K562 (cell line): Measurements from ENCODE around the gene CPZ. TPM values are rescaled to one million over a fixed set of nuclear protein-coding genes. Genes with fewer than 3 reads are reported as not detected.

ENCODE experiments used
- ATAC-seq: fragments of 200-7000 bp; cut with Tn5 transposase; 3 replicates; pipeline ENCODE4 v1.9.1; 2020; ENCODE audit warnings: moderate library complexity
- BruUV-seq: library from RNA; stranded (reverse); fragments of 400-500 nt; replicated peaks from 2 replicates; lab custom pipeline; 2021; lab: Mats Ljungman, UMichigan
- CTCF ChIA-PET: fragments of 300-600 bp; formaldehyde crosslinking; extraction: SDS; loops from one replicate; lab custom pipeline; 2021; ENCODE audit warnings: low intra/inter-chr PET ratio; lab: Yijun Ruan, JAX
- POLR2A ChIA-PET: fragments of 300-600, 350-650 bp; sonication (Branson Sonifier 250); formaldehyde crosslinking; extraction: SDS; loops from one replicate; lab custom pipeline; 2021; ENCODE audit warnings: antibody characterized with exemption, inconsistent platforms; lab: Yijun Ruan, JAX
- DNase-seq, 4 experiments: peaks; one replicate each; pipeline versions ENCODE4 v3.0.0 to v3.0.0-alpha.2; 2011 to 2018; ENCODE audit warnings: low spot score in 3 of 4, mixed read lengths in 3 of 4; ENCODE audit errors: extremely low read depth in 1 of 4
- FAIRE-seq: peaks from 2 replicates; lab custom pipeline; 2011; peaks lifted over from hg19 to GRCh38; lab: Jason Lieb, UNC
- H2AFZ ChIP-seq: 2 replicates; pipeline ENCODE4 v1.6.0; 2011; ENCODE audit warnings: low read depth, low read length, control low read depth, inconsistent platforms
- H3K27ac ChIP-seq: fragments of 200-600 bp; 3 replicates; pipeline ENCODE4 v1.8.0; 2011; ENCODE audit warnings: low read depth, mild to moderate bottlenecking, control low read depth, inconsistent platforms, low read length, moderate library complexity, mixed read lengths; ENCODE audit errors: extremely low read depth
- H3K27me3 ChIP-seq, 2 experiments: fragments of 300-600 bp in 1 of 2; 2 replicates in 1 of 2; 3 replicates in 1 of 2; pipeline versions ENCODE4 v1.6.0 to v1.8.0; 2011; ENCODE audit warnings: inconsistent platforms in 2 of 2, low read length in 2 of 2, mild to moderate bottlenecking in 1 of 2, mixed read lengths in 1 of 2, moderate library complexity in 1 of 2; ENCODE audit not compliant: control insufficient read depth in 2 of 2, insufficient read depth in 2 of 2
- H3K36me3 ChIP-seq: fragments of 300-600 bp; 3 replicates; pipeline ENCODE4 v1.8.0; 2011; ENCODE audit warnings: mild to moderate bottlenecking, low read length, inconsistent platforms; ENCODE audit not compliant: control insufficient read depth, insufficient read depth
- H3K4me1 ChIP-seq, 2 experiments: fragments of 200-600 bp in 1 of 2; replicated peaks in 1 of 2; 2 replicates in 1 of 2; 3 replicates in 1 of 2; pipeline versions ENCODE4 v1.5.1 to v1.8.0; 2011; ENCODE audit warnings: inconsistent platforms in 2 of 2, low read length in 2 of 2, mild to moderate bottlenecking in 1 of 2, mixed read lengths in 1 of 2, moderate library complexity in 1 of 2; ENCODE audit not compliant: control insufficient read depth in 2 of 2, insufficient read depth in 2 of 2
- H3K4me2 ChIP-seq: 2 replicates; pipeline ENCODE4 v1.6.1; 2011; ENCODE audit warnings: low read length, control low read depth, inconsistent platforms, mixed read lengths; ENCODE audit not compliant: insufficient read depth
- H3K4me3 ChIP-seq: fragments of 200-600 bp; sonication (generic), shearing (Covaris generic); 2 replicates; pipeline ENCODE4 v1.5.1; 2016; ENCODE audit warnings: control low read depth, inconsistent platforms
- H3K79me2 ChIP-seq: fragments of 200-600 bp; 3 replicates; pipeline ENCODE4 v1.8.0; 2011; ENCODE audit warnings: low read length, inconsistent platforms; ENCODE audit not compliant: control insufficient read depth, insufficient read depth
- H3K9ac ChIP-seq, 2 experiments: 2 replicates each; pipeline versions ENCODE4 v1.6.0 to v1.6.1; 2011; ENCODE audit warnings: low read depth in 2 of 2, low read length in 2 of 2, control low read depth in 1 of 2, inconsistent platforms in 1 of 2, mild to moderate bottlenecking in 1 of 2, mixed read lengths in 1 of 2; ENCODE audit not compliant: insufficient read depth in 1 of 2
- H3K9me1 ChIP-seq: one replicate; pipeline ENCODE4 v1.6.0; 2011; ENCODE audit warnings: inconsistent platforms, mild to moderate bottlenecking, low read length, moderate library complexity; ENCODE audit not compliant: control insufficient read depth, insufficient read depth
- H3K9me3 ChIP-seq: replicated peaks from 2 replicates; pipeline ENCODE4 v1.5.1; 2011; ENCODE audit warnings: low read depth, low read length, inconsistent platforms; ENCODE audit not compliant: control insufficient read depth, insufficient read depth
- H4K20me1 ChIP-seq: replicated peaks from 2 replicates; pipeline ENCODE4 v1.6.1; 2011; ENCODE audit warnings: low read length, inconsistent platforms, mixed read lengths; ENCODE audit not compliant: control insufficient read depth, insufficient read depth
- ARID3A ChIP-seq: IDR thresholded peaks from 2 replicates; pipeline ENCODE4 v1.6.1; 2012; ENCODE audit warnings: low read depth, low read length, improper control_type of control experiment, borderline replicate concordance
- EWSR1 ChIP-seq: fragments of 450-650 bp; IDR thresholded peaks from 2 replicates; pipeline ENCODE4 v1.6.1; 2018; ENCODE audit warnings: borderline replicate concordance, mild to moderate bottlenecking, low read depth, moderate library complexity; ENCODE audit not compliant: partially characterized antibody
- MAFF ChIP-seq: IDR thresholded peaks from 2 replicates; pipeline ENCODE4 v1.6.1; 2012; ENCODE audit warnings: low read length, improper control_type of control experiment
- MCM7 ChIP-seq, 2 experiments: fragments of 450-650 bp; IDR thresholded peaks; 2 replicates each; pipeline ENCODE4 v1.6.1; 2016 to 2018
- U2AF2 ChIP-seq: fragments of 200-400 bp; formaldehyde crosslinking; optimal IDR thresholded peaks from 2 replicates; pipeline ENCODE3; 2017; ENCODE audit warnings: low read depth, mild to moderate bottlenecking, low read length
- ZEB2 ChIP-seq: fragments of 450-650 bp; IDR thresholded peaks from 2 replicates; pipeline ENCODE4 v1.6.1; 2016
- ZFP91 ChIP-seq: sonication (generic); formaldehyde crosslinking; IDR thresholded peaks from 2 replicates; pipeline ENCODE4 v1.8.0; 2022; ENCODE audit warnings: mild to moderate bottlenecking, missing genetic modification reagents
- ZNF398 ChIP-seq: fragments of 250-450 bp; sonication (Bioruptor Pico); IDR thresholded peaks from 2 replicates; pipeline ENCODE4 v1.8.0; 2021; ENCODE audit warnings: moderate library complexity, mild to moderate bottlenecking, inconsistent platforms
- WGBS: fragments of 100-300 bp; shearing (Covaris generic); methylation state at CpG from one replicate; pipeline ENCODE4 v1.1.6; 2016; ENCODE audit warnings: low coverage, mixed read lengths; ENCODE audit not compliant: insufficient coverage; ENCODE audit errors: missing lambda C conversion rate; 5-methylcytosine and 5-hydroxymethylcytosine counted together
- in situ Hi-C: fragments of 300-500 bp; cut with MboI; formaldehyde crosslinking; loops from 4 replicates; pipeline ENCODE4 v1.15.0; 2018; ENCODE audit warnings: inconsistent platforms, mixed read lengths
- intact Hi-C: fragments of 100-400 bp; cut with micrococcal nuclease; formaldehyde crosslinking; loops from 2 replicates; pipeline ENCODE4 v1.14.2; 2022
- polyA plus RNA-seq, 8 experiments: library from polyadenylated mRNA; depleted of rRNA in 4 of 8; stranded (reverse) in 5 of 8; unstranded in 3 of 8; fragments of >200 nt; fragmentation: Nextera tagmentation in 2 of 8; fragmentation: Illumina TruSeq in 1 of 8; extraction: Ambion mirVana in 2 of 8; extraction: Trizol in 1 of 8; gene quantifications; 2 replicates each; pipeline versions ENCODE4 v1.2.1 to v1.2.3, GENCODE V29; 2011 to 2014; ENCODE audit warnings: inconsistent platforms in 1 of 8, missing spikeins in 1 of 8
- total RNA-seq, 7 experiments: library from RNA; depleted of rRNA in 6 of 7; stranded (reverse); fragments of >200 nt in 6 of 7; fragmentation: Illumina TruSeq in 2 of 7; extraction: Trizol in 2 of 7; gene quantifications; 2 replicates each; pipeline versions ENCODE4 v1.2.1 to v1.2.3, GENCODE V29; 2011 to 2021; ENCODE audit warnings: low replicate concordance in 1 of 7

CPZ gene
- total and polyA plus RNA-seq, 9 of the 15 experiments (the other 6 are each of a cell fraction or from before 2014, with no cell fraction given), result 0.06 to 2.2 (median 1.2) TPM; not detected in 1

DNA sequence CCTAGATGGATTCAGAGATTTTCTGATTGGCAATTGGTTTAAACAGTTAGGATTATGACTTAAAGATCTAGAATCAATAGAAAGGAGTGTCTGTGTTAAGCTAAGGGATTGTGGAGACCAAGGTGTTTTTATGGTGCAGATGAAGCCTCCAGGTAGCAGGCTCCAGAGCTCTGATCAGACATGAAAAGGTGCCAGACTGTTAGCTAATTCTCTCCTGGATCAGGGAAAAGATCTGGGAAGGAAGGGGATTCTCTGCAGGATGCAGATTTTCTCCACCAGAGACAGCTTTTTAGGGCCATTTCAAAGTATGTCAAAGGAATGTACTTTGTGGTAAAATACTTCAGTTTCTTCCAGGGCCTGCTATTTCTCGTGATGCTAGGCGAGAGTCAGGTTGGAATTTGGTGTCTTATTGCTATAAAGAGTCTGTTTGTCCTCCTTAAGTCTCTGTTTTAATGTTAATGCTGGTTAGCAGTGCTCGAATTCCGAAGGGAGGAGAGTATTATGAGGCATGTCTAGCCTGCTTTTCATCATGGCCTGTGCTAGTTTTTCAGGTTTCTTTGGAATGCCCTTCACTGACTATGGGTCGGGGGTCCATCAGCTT is 24.4 kb upstream of the CPZ start:
- Histone ChIP-seq H3K36me3 (no peaks in the 10 kb centered on the region), H3K9me3 (no peaks in the 10 kb centered on the region), H3K9ac (no peak overlapping the region), H3K9me1 (no peaks in the 10 kb centered on the region), H3K4me1 (no peaks in the 10 kb centered on the region; a peak in 1 of 5 replicates), H3K4me3 (no peak overlapping the region), H3K27ac (no peak overlapping the region), H3K4me2 (no peak overlapping the region), H3K79me2 (no peaks in the 10 kb centered on the region), H2AFZ (no peak overlapping the region), H4K20me1 (no peaks in the 10 kb centered on the region), H3K27me3 (peaks cover 0 to 12% of the 10 kb centered on the region in 2 experiments; a peak in 1 of 5 replicates)
- 3% methylated on average over 5 of the region's 5 CpGs for WGBS
- in situ Hi-C loops (no loop called here), intact Hi-C loops (no loop called here)
- POLR2A ChIA-PET, result interaction anchor here (1.4 kb wide), 1 partner anchor 64 kb away, joined by 3 read pairs; no protein-coding TSS in a partner anchor
- FAIRE-seq (no peak), DNase-seq (no peak), ATAC-seq (no peak)
- TF ChIP-seq ZFP91 (no peak), EWSR1 (no peak), MAFF (no peak), ZNF398 (no peak), MCM7 (IDR thresholded peaks at IDR 0.05) (no peak), U2AF2 (no peak), ZEB2 (no peak), ARID3A (no peak)
- BruUV-seq, result no TSS peak
- CTCF ChIA-PET, result no interaction called here
